SK-N-SH treated with all-trans-retinoic acid at 6 μM for 48 hours (cell line): ENCODE measurements around the gene ZNF785.
"Not testable (repeated sequence)": the region's sequence is repeated elsewhere in the genome, so short reads cannot be mapped to it uniquely, and the experiment has no call there.

Experiments used
- ATAC-seq: fragments of 200-7000 bp; cut with Tn5 transposase; 3 replicates; pipeline ENCODE4 v1.9.1; 2020; ENCODE audit warnings: mild to moderate bottlenecking, moderate library complexity
- CREB5 ChIP-seq: fragments of 250-450 bp; sonication (Bioruptor Pico); IDR thresholded peaks from 2 replicates; pipeline ENCODE4 v1.5.1; 2020; ENCODE audit warnings: low read depth, mild to moderate bottlenecking, moderate library complexity
- CSDC2 ChIP-seq: fragments of 250-450 bp; sonication (Bioruptor Pico); IDR thresholded peaks from 2 replicates; pipeline ENCODE4 v1.5.0; 2020; ENCODE audit warnings: mild to moderate bottlenecking, moderate library complexity
- GLIS3 ChIP-seq: fragments of 250-450 bp; sonication (Bioruptor Pico); IDR thresholded peaks from 2 replicates; pipeline ENCODE4 v1.5.0; 2020; ENCODE audit warnings: mild to moderate bottlenecking, moderate library complexity
- ISL1 ChIP-seq: fragments of 250-450 bp; sonication (Bioruptor Pico); IDR thresholded peaks from 2 replicates; pipeline ENCODE4 v2.1.2; 2022; ENCODE audit warnings: mild to moderate bottlenecking, moderate library complexity
- OSR1 ChIP-seq: fragments of 250-450 bp; sonication (Bioruptor Pico); IDR thresholded peaks from 2 replicates; pipeline ENCODE4 v1.8.0; 2022; ENCODE audit warnings: moderate library complexity, mild to moderate bottlenecking, inconsistent platforms
- PATZ1 ChIP-seq: fragments of 250-450 bp; sonication (Bioruptor Pico); IDR thresholded peaks from 2 replicates; pipeline ENCODE4 v1.8.0; 2020; ENCODE audit warnings: mild to moderate bottlenecking, moderate library complexity, borderline replicate concordance
- POU6F1 ChIP-seq: fragments of 250-450 bp; sonication (Bioruptor Pico); IDR thresholded peaks from 2 replicates; pipeline ENCODE4 v1.8.0; 2021; ENCODE audit warnings: low read depth, mild to moderate bottlenecking, moderate library complexity, borderline replicate concordance
- PPARA ChIP-seq: fragments of 250-450 bp; sonication (Bioruptor Pico); IDR thresholded peaks from 2 replicates; pipeline ENCODE4 v1.5.0; 2020; ENCODE audit warnings: mild to moderate bottlenecking, borderline replicate concordance
- RARB ChIP-seq: fragments of 250-450 bp; sonication (Bioruptor Pico); IDR thresholded peaks from 2 replicates; pipeline ENCODE4 v1.8.0; 2021; ENCODE audit warnings: mild to moderate bottlenecking, moderate library complexity
- SNAI2 ChIP-seq: fragments of 250-450 bp; sonication (Bioruptor Pico); IDR thresholded peaks from 2 replicates; pipeline ENCODE4 v1.5.0; 2020; ENCODE audit warnings: mild to moderate bottlenecking, moderate library complexity
- TCF4 ChIP-seq: fragments of 250-450 bp; sonication (Bioruptor Pico); IDR thresholded peaks from 2 replicates; pipeline ENCODE4 v1.8.0; 2021; ENCODE audit warnings: mild to moderate bottlenecking, moderate library complexity, borderline replicate concordance
- TOX ChIP-seq: fragments of 250-450 bp; sonication (Bioruptor Pico); IDR thresholded peaks from 2 replicates; pipeline ENCODE4 v1.8.0; 2021; ENCODE audit warnings: mild to moderate bottlenecking, moderate library complexity, borderline replicate concordance
- ZFP3 ChIP-seq: fragments of 250-450 bp; sonication (Bioruptor Pico); IDR thresholded peaks from 2 replicates; pipeline ENCODE4 v1.5.0; 2020; ENCODE audit warnings: mild to moderate bottlenecking, moderate library complexity

The ZNF785 gene

GRCh38 chr16:30546115-30546514 lies 39.4 kb downstream of the ZNF785 start:
- no peak for ATAC-seq
- TF ChIP-seq SNAI2 (CRISPR knock-in tag) = no peak
- TF ChIP-seq, all 23 proteins: peak for 0

GRCh38 chr16:30543067-30543466 lies 42.4 kb downstream of the ZNF785 start:
- TF ChIP-seq TOX (CRISPR knock-in tag) (no peak), POU6F1 (CRISPR knock-in tag) (no peak), CREB5 (no peak), RARB (CRISPR knock-in tag) (no peak), TCF4 (no peak), ISL1 (no peak), PATZ1 (CRISPR knock-in tag) (no peak), CSDC2 (CRISPR knock-in tag) (no peak), OSR1 (CRISPR knock-in tag) (no peak)
- ATAC-seq = no peak

- TF ChIP-seq CSDC2 (CRISPR knock-in tag) (no peak), POU6F1 (CRISPR knock-in tag) (no peak), GLIS3 (CRISPR knock-in tag) (no peak), PPARA (CRISPR knock-in tag) (no peak)
- peak; percentile 79 for ATAC-seq
These were observed 43.8 kb downstream of the ZNF785 start for GRCh38 chr16:30541502-30542329.

GRCh38 chr16:30540916-30541464 lies 44.5 kb downstream of the ZNF785 start:
- peak; percentile 40 for ATAC-seq

GRCh38 chr16:30539986-30540526 lies 45.4 kb downstream of the ZNF785 start:
- not testable (repeated sequence) for ATAC-seq

- ATAC-seq = no peak
- no peak for TF ChIP-seq PATZ1 (CRISPR knock-in tag)
- no peak for TF ChIP-seq ISL1
- TF ChIP-seq POU6F1 (CRISPR knock-in tag) = no peak
- TF ChIP-seq CREB5 = no peak
- no peak for TF ChIP-seq RARB (CRISPR knock-in tag)
- no peak for TF ChIP-seq CSDC2 (CRISPR knock-in tag)
- no peak for TF ChIP-seq ZFP3 (CRISPR knock-in tag)
- TF ChIP-seq OSR1 (CRISPR knock-in tag) = no peak
These were observed 46.2 kb downstream of the ZNF785 start for GRCh38 chr16:30539000-30539964.

- ATAC-seq = not testable (repeated sequence)
These were observed 49.0 kb downstream of the ZNF785 start for GRCh38 chr16:30536391-30537024.
